Esophagus squamous epithelium (tissue), 5 donors: ENCODE data around the gene CTNND2. TPM values are rescaled to one million over a fixed set of nuclear protein-coding genes. Genes with fewer than 3 reads are reported as not detected.

Source experiments
- DNase-seq: peaks from one replicate; lab custom pipeline; 2025; lab: John Stamatoyannopoulos, UW
- H3K27ac ChIP-seq, 4 donors: fragments of 200-600 bp; sonication (generic); one replicate each; pipeline ENCODE4 v1.5.1; 2016 to 2019; ENCODE audit warnings: mild to moderate bottlenecking in 1 of 4
- H3K27me3 ChIP-seq, 4 donors: fragments of 200-600 bp; sonication (generic); 1 replicate in 3 of 4; 2 replicates in 1 of 4; pipeline versions ENCODE4 v1.5.1 to v1.6.0; 2017 to 2021; ENCODE audit warnings: antibody characterized with exemption in 1 of 4
- H3K36me3 ChIP-seq, 3 donors: fragments of 200-600 bp; sonication (generic); one replicate each; pipeline ENCODE4 v1.5.1; 2016 to 2019
- H3K4me1 ChIP-seq, 3 donors: fragments of 200-600 bp; sonication (generic); one replicate each; pipeline ENCODE4 v1.5.1; 2017 to 2019
- H3K4me3 ChIP-seq, 4 donors: fragments of 200-600 bp; sonication (generic); 1 replicate in 3 of 4; 2 replicates in 1 of 4; pipeline ENCODE4 v1.5.1; 2016 to 2019; ENCODE audit warnings: mild to moderate bottlenecking in 2 of 4, moderate library complexity in 1 of 4
- H3K9me3 ChIP-seq, 3 donors: fragments of 200-600 bp; sonication (generic); one replicate each; pipeline ENCODE4 v1.5.1; 2016 to 2019
- CTCF ChIP-seq, 6 experiments: fragments of 450-650 bp in 4 of 6; fragments of 200-600 bp in 2 of 6; sonication (generic) in 2 of 6; IDR thresholded peaks; one replicate each; pipeline ENCODE4 v1.5.1; 2016 to 2019; ENCODE audit warnings: antibody characterized with exemption in 6 of 6, mild to moderate bottlenecking in 4 of 6, moderate library complexity in 4 of 6
- POLR2A ChIP-seq, 4 donors: fragments of 450-650 bp; IDR thresholded peaks; one replicate each; pipeline ENCODE4 v1.6.1; 2017; ENCODE audit warnings: antibody characterized with exemption in 4 of 4, mild to moderate bottlenecking in 4 of 4, moderate library complexity in 3 of 4
- WGBS, 2 donors: methylation state at CpG; one replicate each; pipeline ENCODE4 v1.1.5; 2018; 5-methylcytosine and 5-hydroxymethylcytosine counted together
- intact Hi-C: fragments of 100-400 bp; cut with DNase I; formaldehyde crosslinking; loops from one replicate; pipeline ENCODE4 v1.15.0; 2022
- total RNA-seq, 4 donors: library from RNA; depleted of rRNA; stranded (reverse); fragments of >200 nt; gene quantifications; one replicate each; pipeline ENCODE4 v1.1.0, GENCODE V29; 2016
- donor health status: DM: yes; HTN: yes; CAD: no.

The CTNND2 gene
- total RNA-seq, 4 donors from 2014 or later = 0.38 to 0.50 TPM; not detected in 2

GRCh38 chr5:11528720-11529119 is 375.5 kb downstream of the CTNND2 start:
- no peaks in the 10 kb centered on the region for H3K9me3 ChIP-seq
- H3K36me3 ChIP-seq = no peaks in the 10 kb centered on the region
- no peak overlapping the region for H3K4me3 ChIP-seq
- WGBS, 2 donors = 87 to 93% methylated on average over 6 of the region's 7 CpGs
- H3K27ac ChIP-seq = no peak overlapping the region
- intact Hi-C loops = no loop called here
- no peak for DNase-seq
- no peaks in the 10 kb centered on the region for H3K27me3 ChIP-seq
- no peak for TF ChIP-seq CTCF (IDR thresholded peaks at IDR 0.05)
- TF ChIP-seq POLR2A (IDR thresholded peaks at IDR 0.05) = no peak
- no peaks in the 10 kb centered on the region for H3K4me1 ChIP-seq

- intact Hi-C loops = no loop called here
Measured at GRCh38 chr5:11527652-11528349, 376.4 kb downstream of the CTNND2 start.

GRCh38 chr5:11525020-11525419 is 379.2 kb downstream of the CTNND2 start:
- H3K27ac ChIP-seq = no peak overlapping the region
- WGBS, 2 donors = 14 to 34% methylated on average over 2 of the region's 2 CpGs
- intact Hi-C loops = no loop called here
- no peak for DNase-seq
- no peaks in the 10 kb centered on the region for H3K27me3 ChIP-seq
- no peak overlapping the region for H3K4me3 ChIP-seq
- TF ChIP-seq CTCF (IDR thresholded peaks at IDR 0.05) (no peak), POLR2A (IDR thresholded peaks at IDR 0.05) (no peak)
- H3K9me3 ChIP-seq = no peaks in the 10 kb centered on the region
- H3K4me1 ChIP-seq = no peaks in the 10 kb centered on the region
- no peaks in the 10 kb centered on the region for H3K36me3 ChIP-seq

More at GRCh38 chr5:11527652-11528349, 376.4 kb downstream of the CTNND2 start:
- TF ChIP-seq CTCF (IDR thresholded peaks at IDR 0.05) (no peak), POLR2A (IDR thresholded peaks at IDR 0.05) (no peak)
- no peak overlapping the region for H3K27ac ChIP-seq
- 76 to 80% methylated on average over 7 of the region's 7 CpGs for WGBS, 2 donors
- H3K27me3 ChIP-seq = no peaks in the 10 kb centered on the region
- no peak for DNase-seq
- H3K4me3 ChIP-seq = no peak overlapping the region
- H3K4me1 ChIP-seq = no peaks in the 10 kb centered on the region
- H3K9me3 ChIP-seq = no peaks in the 10 kb centered on the region
- no peaks in the 10 kb centered on the region for H3K36me3 ChIP-seq

- H3K27ac ChIP-seq = no peak overlapping the region
- no peaks in the 10 kb centered on the region for H3K36me3 ChIP-seq
- H3K9me3 ChIP-seq = no peaks in the 10 kb centered on the region
- no peaks in the 10 kb centered on the region for H3K27me3 ChIP-seq
- DNase-seq = no peak
- intact Hi-C loops = no loop called here
- no peak overlapping the region for H3K4me3 ChIP-seq
- TF ChIP-seq POLR2A (IDR thresholded peaks at IDR 0.05) (no peak), CTCF (IDR thresholded peaks at IDR 0.05) (no peak)
- WGBS, 2 donors = 44 to 46% methylated on average over 4 of the region's 4 CpGs
- H3K4me1 ChIP-seq = no peaks in the 10 kb centered on the region
Measured at GRCh38 chr5:11524188-11524587, 380.1 kb downstream of the CTNND2 start.

- no peak for DNase-seq
- H3K36me3 ChIP-seq = no peaks in the 10 kb centered on the region
- no peak overlapping the region for H3K4me3 ChIP-seq
- no peak overlapping the region for H3K27ac ChIP-seq
- no peaks in the 10 kb centered on the region for H3K9me3 ChIP-seq
- WGBS, 2 donors = 81% methylated on average over 4 of the region's 4 CpGs
- no peaks in the 10 kb centered on the region for H3K4me1 ChIP-seq
- no peaks in the 10 kb centered on the region for H3K27me3 ChIP-seq
- intact Hi-C loops = no loop called here
- TF ChIP-seq CTCF (IDR thresholded peaks at IDR 0.05) (no peak), POLR2A (IDR thresholded peaks at IDR 0.05) (no peak)
Measured at GRCh38 chr5:11522796-11523195, 381.4 kb downstream of the CTNND2 start.
